A673 (cell line): ENCODE measurements around the gene PRIMPOL. TPM values are rescaled to one million over a fixed set of nuclear protein-coding genes. Genes with fewer than 3 reads are reported as not detected.

Experiments used
- BruUV-seq: library from RNA; stranded (reverse); fragments of 400-500 nt; replicated peaks from 2 replicates; lab custom pipeline; 2021; lab: Mats Ljungman, UMichigan
- CTCF ChIA-PET: fragments of 300-600 bp; sonication (Branson Sonifier 250); formaldehyde crosslinking; loops from one replicate; lab custom pipeline; 2022; ENCODE audit warnings: antibody characterized with exemption; lab: Charles Lee
- POLR2A ChIA-PET: fragments of 300-600 bp; sonication (Branson Sonifier 250); formaldehyde crosslinking; loops from one replicate; lab custom pipeline; 2022; ENCODE audit warnings: antibody characterized with exemption; ENCODE audit not compliant: low non-redundant PET; lab: Charles Lee
- DNase-seq: peaks from one replicate; pipeline ENCODE4 v3.0.0-alpha.2; 2015; ENCODE audit warnings: low spot score
- H3K27ac ChIP-seq: fragments of 200-600 bp; sonication (generic); 2 replicates; pipeline ENCODE4 v1.5.1; 2016; ENCODE audit warnings: mixed run types, low read depth, mild to moderate bottlenecking, mixed read lengths, antibody characterized with exemption, low read length; ENCODE audit not compliant: poor library complexity, severe bottlenecking
- H3K27me3 ChIP-seq: fragments of 200-600 bp; sonication (generic); replicated peaks from 2 replicates; pipeline ENCODE4 v1.6.1; 2017; ENCODE audit warnings: mixed run types, low read depth, mild to moderate bottlenecking, mixed read lengths, antibody characterized with exemption, low read length; ENCODE audit not compliant: insufficient read depth, poor library complexity
- H3K36me3 ChIP-seq: fragments of 200-600 bp; sonication (generic); 2 replicates; pipeline ENCODE4 v1.6.1; 2016; ENCODE audit warnings: mixed run types, mild to moderate bottlenecking, mixed read lengths, antibody characterized with exemption, low read length; ENCODE audit not compliant: insufficient read depth, poor library complexity, severe bottlenecking
- H3K4me1 ChIP-seq: fragments of 200-600 bp; sonication (generic); 2 replicates; pipeline ENCODE4 v1.6.1; 2017; ENCODE audit warnings: mixed run types, mild to moderate bottlenecking, mixed read lengths, antibody characterized with exemption, low read length; ENCODE audit not compliant: insufficient read depth, poor library complexity, severe bottlenecking
- H3K4me3 ChIP-seq: fragments of 200-600 bp; sonication (generic); 2 replicates; pipeline ENCODE4 v1.5.1; 2016; ENCODE audit warnings: low read depth, mixed run types, mild to moderate bottlenecking, mixed read lengths, low read length; ENCODE audit not compliant: poor library complexity, severe bottlenecking
- H3K9me3 ChIP-seq: fragments of 200-600 bp; sonication (generic); 2 replicates; pipeline ENCODE4 v1.6.1; 2016; ENCODE audit warnings: mixed run types, low read depth, mild to moderate bottlenecking, mixed read lengths, antibody characterized with exemption, low read length; ENCODE audit not compliant: poor library complexity, severe bottlenecking
- EZH2 ChIP-seq: fragments of 200-600 bp; sonication (generic); IDR thresholded peaks from 2 replicates; pipeline ENCODE4 v1.6.1; 2017; ENCODE audit warnings: borderline replicate concordance, low read depth, mild to moderate bottlenecking, mixed read lengths, antibody characterized with exemption, low read length; ENCODE audit not compliant: poor library complexity, severe bottlenecking
- intact Hi-C: fragments of 100-400 bp; cut with micrococcal nuclease; formaldehyde crosslinking; loops from one replicate; pipeline ENCODE4 v1.10.0; 2022; ENCODE audit not compliant: unreplicated experiment
- total RNA-seq: library from RNA; stranded (reverse); gene quantifications from 2 replicates; pipeline ENCODE4 v1.2.3, GENCODE V29; 2021
- TF ChIP-seq, protein P1 (sequence below): fragments of 300-800, 200-600 bp; sonication (generic); conservative IDR thresholded peaks from 2 replicates; pipeline ENCODE4 v1.5.1; 2017; ENCODE audit warnings: low read depth, mild to moderate bottlenecking, antibody characterized with exemption, low read length, moderate library complexity, mixed read lengths

The PRIMPOL gene
- total RNA-seq, 1 experiment from 2014 or later, result 25.7 TPM

GRCh38 chr4:184641451-184641850 is 8.1 kb upstream of the PRIMPOL start:
- TF ChIP-seq, protein P1, sequence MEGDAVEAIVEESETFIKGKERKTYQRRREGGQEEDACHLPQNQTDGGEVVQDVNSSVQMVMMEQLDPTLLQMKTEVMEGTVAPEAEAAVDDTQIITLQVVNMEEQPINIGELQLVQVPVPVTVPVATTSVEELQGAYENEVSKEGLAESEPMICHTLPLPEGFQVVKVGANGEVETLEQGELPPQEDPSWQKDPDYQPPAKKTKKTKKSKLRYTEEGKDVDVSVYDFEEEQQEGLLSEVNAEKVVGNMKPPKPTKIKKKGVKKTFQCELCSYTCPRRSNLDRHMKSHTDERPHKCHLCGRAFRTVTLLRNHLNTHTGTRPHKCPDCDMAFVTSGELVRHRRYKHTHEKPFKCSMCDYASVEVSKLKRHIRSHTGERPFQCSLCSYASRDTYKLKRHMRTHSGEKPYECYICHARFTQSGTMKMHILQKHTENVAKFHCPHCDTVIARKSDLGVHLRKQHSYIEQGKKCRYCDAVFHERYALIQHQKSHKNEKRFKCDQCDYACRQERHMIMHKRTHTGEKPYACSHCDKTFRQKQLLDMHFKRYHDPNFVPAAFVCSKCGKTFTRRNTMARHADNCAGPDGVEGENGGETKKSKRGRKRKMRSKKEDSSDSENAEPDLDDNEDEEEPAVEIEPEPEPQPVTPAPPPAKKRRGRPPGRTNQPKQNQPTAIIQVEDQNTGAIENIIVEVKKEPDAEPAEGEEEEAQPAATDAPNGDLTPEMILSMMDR, result no peak
- TF ChIP-seq EZH2, result no peak
- peaks cover 16% of the 10 kb centered on the region for H3K36me3 ChIP-seq
- intact Hi-C loops, result loop anchor here (10.0 kb wide), 1 partner anchor 107 kb away; no protein-coding TSS in a partner anchor
- peaks cover 26% of the 10 kb centered on the region for H3K4me1 ChIP-seq
- H3K27ac ChIP-seq, result no peak overlapping the region
- H3K27me3 ChIP-seq, result no peaks in the 10 kb centered on the region
- H3K9me3 ChIP-seq, result no peaks in the 10 kb centered on the region
- no TSS peak for BruUV-seq
- no peak overlapping the region for H3K4me3 ChIP-seq
- no peak for DNase-seq
- CTCF ChIA-PET, result no interaction called here
- POLR2A ChIA-PET, result no interaction called here

DNA sequence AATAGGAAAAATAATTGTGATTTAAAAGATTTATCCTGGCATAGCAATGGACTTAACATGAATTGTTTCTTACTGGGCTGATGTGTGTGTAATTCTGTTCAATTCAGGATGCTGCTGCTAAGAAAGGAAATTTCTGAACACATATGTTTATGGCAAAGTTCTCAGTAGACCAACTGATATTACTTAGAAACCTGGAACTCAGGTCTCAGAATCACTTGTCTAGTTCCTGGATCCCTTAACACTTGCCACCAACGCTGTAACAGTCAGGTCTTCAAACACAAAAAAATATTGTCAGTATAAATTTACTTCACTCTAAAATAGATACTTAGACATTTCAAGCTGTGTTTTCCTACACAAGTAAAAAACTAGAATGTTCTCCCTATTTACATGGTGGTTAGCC is 5.8 kb upstream of the PRIMPOL start:
- no peak for DNase-seq
- TSS peak; percentile 97 for BruUV-seq
- H3K27ac ChIP-seq, result no peak overlapping the region
- POLR2A ChIA-PET, result no interaction called here
- CTCF ChIA-PET, result no interaction called here
- H3K36me3 ChIP-seq, result no peaks in the 10 kb centered on the region
- H3K4me3 ChIP-seq, result no peak overlapping the region
- intact Hi-C loops, result loop anchor here (10.0 kb wide), 1 partner anchor 109 kb away; no protein-coding TSS in a partner anchor
- H3K27me3 ChIP-seq, result no peaks in the 10 kb centered on the region
- H3K4me1 ChIP-seq, result peaks cover 39% of the 10 kb centered on the region
- no peaks in the 10 kb centered on the region for H3K9me3 ChIP-seq
- TF ChIP-seq EZH2, result no peak
- TF ChIP-seq, protein P1, result no peak

DNA sequence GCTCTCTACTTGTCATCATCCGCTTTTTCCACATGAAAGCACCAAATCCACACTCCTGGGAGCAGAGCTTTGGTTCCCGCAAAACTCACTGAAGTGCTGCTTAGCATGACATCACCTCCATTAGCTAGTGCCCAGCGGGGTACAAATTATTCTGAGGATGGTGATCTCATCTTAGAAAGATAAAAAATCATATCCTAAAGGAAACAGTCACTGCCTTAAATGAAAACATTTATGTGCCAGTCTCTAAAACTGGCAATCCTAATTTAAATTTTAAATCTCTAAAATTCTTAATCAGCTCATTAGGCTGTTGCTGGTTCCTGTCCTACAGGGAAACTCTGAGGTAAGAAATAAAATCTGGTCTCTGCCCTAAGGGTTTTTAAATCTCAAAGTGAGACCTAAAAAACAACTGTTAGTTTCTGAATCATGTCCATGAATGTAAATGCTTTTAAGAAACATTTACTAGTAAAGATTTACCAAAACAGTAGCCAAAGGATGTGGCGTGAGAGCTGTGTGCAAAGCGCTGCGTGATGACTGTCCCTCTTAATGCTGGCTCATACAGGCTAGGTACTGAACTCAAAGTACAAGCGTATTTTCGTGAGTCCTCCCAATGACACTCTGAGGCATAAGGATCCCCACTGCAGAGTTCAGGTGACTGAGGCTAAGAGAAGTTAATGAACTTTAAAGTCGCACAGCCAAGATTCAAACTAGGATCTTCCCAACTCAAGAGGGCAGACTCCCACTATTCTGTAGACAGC is 4.8 kb upstream of the PRIMPOL start:
- no TSS peak for BruUV-seq
- no peaks in the 10 kb centered on the region for H3K36me3 ChIP-seq
- ChIA-PET POLR2A (no interaction called here), CTCF (no interaction called here)
- no peaks in the 10 kb centered on the region for H3K27me3 ChIP-seq
- H3K4me1 ChIP-seq, result peaks cover 39% of the 10 kb centered on the region
- intact Hi-C loops, result loop anchor here (5.0 to 10.0 kb wide), 4 partner anchors 88 to 287 kb away; partner anchors contain the start of gene CENPU
- peak; percentile 83 for DNase-seq
- no peak for TF ChIP-seq EZH2
- TF ChIP-seq, protein P1, result no peak
- H3K9me3 ChIP-seq, result no peaks in the 10 kb centered on the region
- peak overlapping the region; percentile 66 for H3K27ac ChIP-seq
- no peak overlapping the region for H3K4me3 ChIP-seq
